Hepatocyte (in vitro differentiated cells): ENCODE results near the gene GRID1. TPM values are rescaled to one million over a fixed set of nuclear protein-coding genes. Genes with fewer than 3 reads are reported as not detected.

Experiments used
- DNase-seq: peaks from one replicate; pipeline ENCODE4 v3.0.0-alpha.2; 2016; ENCODE audit warnings: low spot score
- H2AFZ ChIP-seq: fragments of 200-600 bp; sonication (generic); 2 replicates; pipeline ENCODE4 v1.6.0; 2016; ENCODE audit warnings: antibody characterized with exemption, mild to moderate bottlenecking
- H3K27ac ChIP-seq: fragments of 200-600 bp; sonication (generic); 2 replicates; pipeline ENCODE4 v1.5.1; 2016; ENCODE audit warnings: mild to moderate bottlenecking
- H3K27me3 ChIP-seq: fragments of 200-600 bp; sonication (generic); 2 replicates; pipeline ENCODE4 v1.6.1; 2016
- H3K36me3 ChIP-seq: fragments of 200-600 bp; sonication (generic); replicated peaks from 2 replicates; pipeline ENCODE4 v1.5.1; 2016; ENCODE audit warnings: low read depth; ENCODE audit not compliant: insufficient read depth
- H3K4me1 ChIP-seq: fragments of 200-600 bp; sonication (generic); 2 replicates; pipeline ENCODE4 v1.5.1; 2016; ENCODE audit warnings: mild to moderate bottlenecking, moderate library complexity; ENCODE audit not compliant: insufficient read depth
- H3K4me2 ChIP-seq: fragments of 200-600 bp; sonication (generic); 2 replicates; pipeline ENCODE4 v1.6.0; 2016
- H3K4me3 ChIP-seq: fragments of 200-600 bp; sonication (generic); 2 replicates; pipeline ENCODE4 v1.5.1; 2016; ENCODE audit warnings: mild to moderate bottlenecking
- H3K79me2 ChIP-seq: fragments of 200-600 bp; sonication (generic); 2 replicates; pipeline ENCODE4 v1.6.0; 2017; ENCODE audit warnings: mild to moderate bottlenecking
- H3K9me2 ChIP-seq: fragments of 200-600 bp; sonication (generic); replicated peaks from 2 replicates; pipeline ENCODE4 v1.6.0; 2017; ENCODE audit warnings: mild to moderate bottlenecking; ENCODE audit not compliant: insufficient read depth
- H3K9me3 ChIP-seq: fragments of 200-600 bp; sonication (generic); 2 replicates; pipeline ENCODE4 v1.5.1; 2016; ENCODE audit warnings: low read depth, mild to moderate bottlenecking
- H4K20me1 ChIP-seq: fragments of 200-600 bp; sonication (generic); 2 replicates; pipeline ENCODE4 v1.6.0; 2016; ENCODE audit warnings: mild to moderate bottlenecking; ENCODE audit not compliant: insufficient read depth, poor library complexity, severe bottlenecking
- CTCF ChIP-seq: fragments of 200-600 bp; sonication (generic); IDR thresholded peaks from 2 replicates; pipeline ENCODE4 v1.5.1; 2016; ENCODE audit warnings: antibody characterized with exemption, mild to moderate bottlenecking; ENCODE audit not compliant: poor library complexity
- EZH2 ChIP-seq: fragments of 200-600 bp; sonication (generic); IDR thresholded peaks from 2 replicates; pipeline ENCODE4 v1.6.1; 2016; ENCODE audit warnings: antibody characterized with exemption, mild to moderate bottlenecking, borderline replicate concordance
- EZH2phosphoT487 ChIP-seq: fragments of 200-600 bp; sonication (generic); IDR thresholded peaks from one replicate; pipeline ENCODE4 v1.6.1; 2018; ENCODE audit warnings: antibody characterized with exemption, mild to moderate bottlenecking, low read depth, moderate library complexity; ENCODE audit not compliant: unreplicated experiment, severe bottlenecking
- WGBS: methylation state at CpG from one replicate; pipeline ENCODE4 v1.1.6; 2016; ENCODE audit warnings: low lambda C conversion rate; ENCODE audit errors: missing lambda C conversion rate; 5-methylcytosine and 5-hydroxymethylcytosine counted together
- polyA plus RNA-seq: library from polyadenylated mRNA; unstranded; fragments of >200 nt; fragmentation: Nextera tagmentation; extraction: Ambion mirVana; gene quantifications from 2 replicates; pipeline ENCODE4 v1.2.1, GENCODE V29; 2016
- total RNA-seq: library from RNA; depleted of rRNA; stranded (reverse); fragments of >200 nt; gene quantifications from 2 replicates; pipeline ENCODE4 v1.2.3, GENCODE V29; 2014

GRID1 gene
- total and polyA plus RNA-seq, 2 experiments from 2014 or later: 0.07 to 0.37 TPM

- Histone ChIP-seq H3K9me2 (no peaks in the 10 kb centered on the region), H2AFZ (no peak overlapping the region), H3K27ac (no peak overlapping the region), H3K4me2 (no peak overlapping the region), H3K4me3 (no peak overlapping the region), H4K20me1 (no peaks in the 10 kb centered on the region), H3K36me3 (no peaks in the 10 kb centered on the region), H3K4me1 (no peaks in the 10 kb centered on the region), H3K27me3 (no peaks in the 10 kb centered on the region), H3K79me2 (no peaks in the 10 kb centered on the region), H3K9me3 (no peaks in the 10 kb centered on the region)
- TF ChIP-seq EZH2: no peak
- TF ChIP-seq CTCF: no peak
- no peak for TF ChIP-seq EZH2phosphoT487
- no peak for DNase-seq
- 77% methylated on average over 2 of the region's 2 CpGs for WGBS
These were observed 176.3 kb downstream of the GRID1 start for GRCh38 chr10:86190291-86190690.

GRCh38 chr10:86189891-86190290 is 176.7 kb downstream of the GRID1 start:
- H3K27ac ChIP-seq: no peak overlapping the region
- H3K4me3 ChIP-seq: no peak overlapping the region
- no peaks in the 10 kb centered on the region for H3K9me2 ChIP-seq
- no peak for TF ChIP-seq EZH2
- TF ChIP-seq EZH2phosphoT487: no peak
- TF ChIP-seq CTCF: no peak
- no peaks in the 10 kb centered on the region for H4K20me1 ChIP-seq
- H3K36me3 ChIP-seq: no peaks in the 10 kb centered on the region
- H3K4me2 ChIP-seq: no peak overlapping the region
- H2AFZ ChIP-seq: no peak overlapping the region
- WGBS: 85% methylated on average over 8 of the region's 8 CpGs
- no peaks in the 10 kb centered on the region for H3K79me2 ChIP-seq
- no peaks in the 10 kb centered on the region for H3K9me3 ChIP-seq
- no peaks in the 10 kb centered on the region for H3K27me3 ChIP-seq
- H3K4me1 ChIP-seq: no peaks in the 10 kb centered on the region
- DNase-seq: no peak

GRCh38 chr10:86188796-86189558 is 177.6 kb downstream of the GRID1 start:
- WGBS: 75% methylated on average over 6 of the region's 6 CpGs

More at GRCh38 chr10:86188796-86189558, 177.6 kb downstream of the GRID1 start:
- DNase-seq: no peak
- H3K4me3 ChIP-seq: no peak overlapping the region
- no peak for TF ChIP-seq EZH2phosphoT487
- no peak for TF ChIP-seq CTCF
- no peak for TF ChIP-seq EZH2
- H3K27ac ChIP-seq: no peak overlapping the region
- H4K20me1 ChIP-seq: no peaks in the 10 kb centered on the region
- no peaks in the 10 kb centered on the region for H3K9me2 ChIP-seq
- no peak overlapping the region for H2AFZ ChIP-seq
- H3K79me2 ChIP-seq: no peaks in the 10 kb centered on the region
- no peak overlapping the region for H3K4me2 ChIP-seq
- no peaks in the 10 kb centered on the region for H3K4me1 ChIP-seq
- no peaks in the 10 kb centered on the region for H3K9me3 ChIP-seq
- H3K36me3 ChIP-seq: no peaks in the 10 kb centered on the region
- no peaks in the 10 kb centered on the region for H3K27me3 ChIP-seq
